HEK293T (cell line): Measurements from ENCODE around the gene DNAH8.

Experiments used
- ARNT ChIP-seq: fragments of 450-650 bp; IDR thresholded peaks from 2 replicates; pipeline ENCODE4 v1.6.1; 2017; ENCODE audit warnings: mild to moderate bottlenecking
- BHLHE40 ChIP-seq: fragments of 450-650 bp; IDR thresholded peaks from 2 replicates; pipeline ENCODE4 v1.6.1; 2016; ENCODE audit warnings: mild to moderate bottlenecking, moderate library complexity, borderline replicate concordance
- ELF4 ChIP-seq: fragments of 450-650 bp; IDR thresholded peaks from 2 replicates; pipeline ENCODE4 v1.6.1; 2017; ENCODE audit warnings: antibody characterized with exemption
- FOXA1 ChIP-seq: fragments of 450-650 bp; IDR thresholded peaks from 2 replicates; pipeline ENCODE4 v1.6.1; 2016; ENCODE audit warnings: mild to moderate bottlenecking
- FOXK2 ChIP-seq: fragments of 450-650 bp; IDR thresholded peaks from 2 replicates; pipeline ENCODE4 v1.6.1; 2016; ENCODE audit warnings: mild to moderate bottlenecking
- FOXM1 ChIP-seq: fragments of 450-650 bp; IDR thresholded peaks from 2 replicates; pipeline ENCODE4 v1.6.1; 2017; ENCODE audit warnings: mild to moderate bottlenecking, borderline replicate concordance
- HDGF ChIP-seq: fragments of 450-650 bp; IDR thresholded peaks from 2 replicates; pipeline ENCODE4 v1.6.1; 2017; ENCODE audit warnings: antibody characterized with exemption, borderline replicate concordance
- NFRKB ChIP-seq: fragments of 450-650 bp; IDR thresholded peaks from 2 replicates; pipeline ENCODE4 v1.6.1; 2016; ENCODE audit warnings: mild to moderate bottlenecking, moderate library complexity
- SP1 ChIP-seq: fragments of 450-650 bp; IDR thresholded peaks from 2 replicates; pipeline ENCODE4 v1.6.1; 2017
- SUZ12 ChIP-seq: fragments of 450-650 bp; IDR thresholded peaks from 2 replicates; pipeline ENCODE4 v1.6.1; 2016; ENCODE audit warnings: mild to moderate bottlenecking
- TARDBP ChIP-seq: fragments of 450-650 bp; IDR thresholded peaks from 2 replicates; pipeline ENCODE4 v1.6.1; 2016
- ZNF384 ChIP-seq: fragments of 450-650 bp; IDR thresholded peaks from 2 replicates; pipeline ENCODE4 v1.6.1; 2016

- no peak for TF ChIP-seq SP1
- TF ChIP-seq FOXM1 = no peak
- TF ChIP-seq FOXA1 = no peak
- TF ChIP-seq SUZ12 = no peak
- no peak for TF ChIP-seq HDGF
- TF ChIP-seq ARNT = no peak
- TF ChIP-seq ELF4 = no peak
- TF ChIP-seq TARDBP = no peak
- TF ChIP-seq FOXK2 = no peak
- TF ChIP-seq ZNF384 = no peak
- no peak for TF ChIP-seq BHLHE40
- TF ChIP-seq NFRKB = no peak
Observed at GRCh38 chr6:38882157-38882556, 167.0 kb downstream of the DNAH8 start.
